ENCODE measurements around the gene SIGLEC10.
A peak's percentile ranks its signal among the peaks of the same experiment; 100 is the strongest.
"Not testable (repeated sequence)": the region's sequence is repeated elsewhere in the genome, so short reads cannot be mapped to it uniquely, and the experiment has no call there.

The SIGLEC10 gene

DNA sequence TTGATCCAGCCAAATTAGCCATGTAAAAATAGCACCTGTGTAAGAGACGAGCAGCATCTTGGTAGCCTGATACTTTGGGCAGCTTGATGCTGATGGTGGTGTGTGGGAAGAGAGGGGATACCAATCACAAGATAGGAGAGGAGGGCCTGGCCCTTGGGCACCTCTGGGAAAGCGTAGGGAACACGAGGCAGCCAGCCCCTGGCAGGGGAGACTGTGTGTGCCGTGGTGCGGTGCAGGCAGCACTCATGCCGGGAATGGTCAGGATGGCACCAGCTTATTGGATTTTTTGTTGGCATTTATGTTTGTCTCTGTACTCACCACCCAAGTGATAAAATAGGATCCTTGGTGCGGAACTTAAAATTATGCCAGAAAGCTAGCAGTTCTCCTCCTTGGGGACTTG is 30.6 kb upstream of the SIGLEC10 start:
- Mint-ChIP-seq H3K27me3 (no peaks in the 10 kb centered on the region), H3K9me3 (peaks cover 5% of the 10 kb centered on the region), H3K36me3 (peaks cover 3% of the 10 kb centered on the region), H3K4me1 (peaks cover 39% of the 10 kb centered on the region), H3K4me3 (peak overlapping the region; percentile 41), H3K27ac (peak overlapping the region; percentile 3)

DNA sequence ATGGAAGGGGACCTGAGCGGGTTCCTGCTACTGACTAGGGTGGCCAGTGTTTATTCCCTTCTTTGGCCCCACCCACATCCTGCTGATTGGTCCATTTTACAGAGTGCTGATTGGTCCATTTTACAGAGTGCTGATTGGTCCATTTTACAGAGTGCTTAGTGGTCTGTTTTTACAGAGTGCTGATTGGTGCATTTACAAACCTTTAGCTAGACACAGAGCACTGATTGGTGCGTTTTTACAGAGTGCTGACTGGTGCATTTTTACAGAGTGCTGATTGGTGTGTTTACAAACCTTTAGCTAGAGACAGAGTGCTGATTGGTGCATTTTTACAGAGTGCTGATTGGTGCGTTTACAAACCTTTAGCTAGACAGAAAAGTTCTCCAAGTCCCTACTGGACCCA is 30.1 kb upstream of the SIGLEC10 start:
- H3K4me1 Mint-ChIP-seq = peaks cover 44% of the 10 kb centered on the region
- H3K4me3 Mint-ChIP-seq, H3K36me3 Mint-ChIP-seq, H3K9me3 Mint-ChIP-seq, H3K27ac Mint-ChIP-seq, H3K27me3 Mint-ChIP-seq: not testable (repeated sequence)

DNA sequence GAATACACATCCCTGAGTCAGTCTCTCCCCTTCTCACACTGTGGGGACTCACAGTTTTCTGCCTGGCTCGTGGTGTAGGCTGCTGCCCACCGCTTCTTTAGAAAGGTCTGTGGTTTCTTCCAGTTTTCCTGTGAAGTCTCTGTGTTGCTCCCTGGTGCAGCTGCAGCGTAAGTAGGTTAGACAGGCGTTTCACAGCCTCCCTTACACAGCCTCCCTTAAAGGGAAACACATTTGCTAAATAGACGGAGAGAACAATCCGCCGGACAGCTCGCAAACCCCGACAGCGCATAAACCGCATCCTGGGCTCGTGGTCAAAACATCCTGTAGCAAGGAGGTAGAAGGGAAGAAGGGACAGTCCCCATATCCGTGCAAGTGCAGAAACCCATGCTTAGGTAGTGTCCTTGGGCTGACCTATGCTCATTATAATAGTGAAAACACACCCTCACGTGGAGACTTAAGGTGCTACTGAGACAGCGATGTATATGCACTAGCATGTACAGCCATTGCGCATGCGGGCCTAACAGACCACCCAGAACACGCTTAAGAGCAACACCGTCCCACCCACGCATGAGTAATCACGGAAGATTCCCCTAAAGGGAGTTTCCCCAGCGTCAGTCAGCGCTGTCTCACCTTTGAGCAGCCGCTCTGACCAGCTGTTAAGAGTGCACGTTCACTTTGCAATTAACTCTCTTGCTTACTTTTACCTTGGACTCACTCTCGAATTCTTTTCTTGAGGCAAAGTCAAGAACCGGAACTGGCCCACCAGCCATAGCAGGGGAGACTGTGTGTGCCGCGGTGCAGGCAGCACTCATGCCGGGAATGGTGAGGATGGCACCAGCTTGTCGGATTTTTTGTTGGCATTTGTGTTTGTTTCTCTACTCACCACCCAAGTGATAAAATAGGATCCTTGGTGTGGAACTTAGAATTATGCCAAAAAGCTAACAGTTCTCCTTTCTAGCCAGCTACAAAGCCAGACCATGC is 24.3 kb upstream of the SIGLEC10 start:
- Mint-ChIP-seq H3K9me3 (peaks cover 2% of the 10 kb centered on the region), H3K27ac (peak overlapping the region; percentile 95), H3K4me1 (peaks cover 53% of the 10 kb centered on the region), H3K27me3 (no peaks in the 10 kb centered on the region), H3K36me3 (peaks cover 1% of the 10 kb centered on the region), H3K4me3 (peak overlapping the region; percentile 85)

DNA sequence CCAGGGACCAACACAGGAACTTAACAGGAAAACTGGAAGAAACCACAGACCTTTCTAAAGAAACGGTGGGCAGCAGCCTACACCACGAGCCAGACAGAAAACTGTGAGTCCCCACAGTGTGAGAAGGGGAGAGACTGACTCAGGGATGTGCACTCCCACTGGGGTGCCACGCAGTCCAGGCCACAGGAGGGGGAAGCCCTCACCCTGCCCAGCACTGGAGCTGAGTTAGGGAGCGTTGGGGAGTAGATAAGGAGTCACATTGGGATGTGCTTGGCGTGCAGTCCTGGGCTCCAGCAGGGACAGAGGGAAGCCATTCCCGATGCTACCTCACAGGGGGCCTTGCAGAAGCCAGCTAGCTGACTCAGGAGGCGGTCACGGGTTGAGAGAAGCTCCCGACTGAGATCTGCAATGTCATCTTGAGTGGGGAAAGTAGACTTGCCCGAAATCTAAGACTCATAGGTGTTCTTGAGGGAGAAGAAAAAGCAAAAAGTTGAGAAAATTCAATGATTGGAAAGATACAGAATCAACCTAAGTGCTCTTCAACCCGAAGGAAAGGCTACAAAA is 23.5 kb upstream of the SIGLEC10 start:
- Mint-ChIP-seq H3K27ac (peak overlapping the region; percentile 95), H3K27me3 (no peaks in the 10 kb centered on the region), H3K4me3 (peak overlapping the region; percentile 85), H3K4me1 (peaks cover 51% of the 10 kb centered on the region), H3K9me3 (no peaks in the 10 kb centered on the region), H3K36me3 (peaks cover 1% of the 10 kb centered on the region)

DNA sequence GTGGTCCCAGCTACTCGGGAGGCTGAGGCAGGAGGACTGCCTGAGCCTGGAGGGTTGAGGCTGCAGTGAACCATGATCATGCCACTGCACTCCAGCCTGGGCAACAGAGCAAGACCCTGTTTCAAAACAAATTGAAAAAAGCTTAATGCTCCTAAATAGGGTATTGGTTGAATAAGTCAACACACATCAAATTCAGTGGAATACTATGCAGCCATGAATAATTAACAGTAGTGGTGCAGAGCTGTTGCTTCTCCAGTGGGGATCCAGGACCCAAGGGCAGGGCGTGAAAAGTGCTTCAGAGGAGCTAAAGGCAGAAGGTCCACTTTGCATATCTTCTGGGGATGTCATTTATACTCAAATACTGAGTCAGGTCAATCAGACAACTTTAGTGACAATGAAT is 22.6 kb upstream of the SIGLEC10 start:
- Mint-ChIP-seq H3K4me3 (peak overlapping the region; percentile 85), H3K27ac (peak overlapping the region; percentile 62), H3K4me1 (peaks cover 51% of the 10 kb centered on the region), H3K9me3 (no peaks in the 10 kb centered on the region), H3K27me3 (no peaks in the 10 kb centered on the region), H3K36me3 (peaks cover 1% of the 10 kb centered on the region)

DNA sequence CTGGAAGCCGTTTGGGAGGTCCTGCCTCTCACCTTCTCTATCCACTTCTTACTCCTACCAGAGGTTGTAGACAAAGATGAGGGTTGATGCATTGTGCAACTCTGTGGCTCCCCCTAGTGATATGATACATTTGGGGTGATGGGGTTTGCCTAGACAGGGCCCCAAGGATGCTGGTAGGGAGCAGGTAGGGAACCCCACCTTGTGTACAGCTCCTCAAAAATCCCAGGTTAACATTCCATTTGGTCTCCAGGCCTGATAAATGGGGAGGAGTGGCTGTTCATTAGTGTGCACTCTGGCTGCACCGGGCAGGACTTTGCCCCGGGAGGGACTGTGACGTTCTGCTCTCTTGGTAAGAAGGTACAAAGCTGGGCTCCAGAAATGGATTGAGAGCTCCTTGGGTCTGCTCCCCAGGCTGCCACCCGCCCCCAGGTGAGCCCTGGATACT is 21.6 kb upstream of the SIGLEC10 start:
- H3K4me1 Mint-ChIP-seq = peaks cover 51% of the 10 kb centered on the region
- no peaks in the 10 kb centered on the region for H3K9me3 Mint-ChIP-seq
- peak overlapping the region; percentile 17 for H3K27ac Mint-ChIP-seq
- peaks cover 1% of the 10 kb centered on the region for H3K36me3 Mint-ChIP-seq
- no peak overlapping the region for H3K4me3 Mint-ChIP-seq
- H3K27me3 Mint-ChIP-seq = no peaks in the 10 kb centered on the region

DNA sequence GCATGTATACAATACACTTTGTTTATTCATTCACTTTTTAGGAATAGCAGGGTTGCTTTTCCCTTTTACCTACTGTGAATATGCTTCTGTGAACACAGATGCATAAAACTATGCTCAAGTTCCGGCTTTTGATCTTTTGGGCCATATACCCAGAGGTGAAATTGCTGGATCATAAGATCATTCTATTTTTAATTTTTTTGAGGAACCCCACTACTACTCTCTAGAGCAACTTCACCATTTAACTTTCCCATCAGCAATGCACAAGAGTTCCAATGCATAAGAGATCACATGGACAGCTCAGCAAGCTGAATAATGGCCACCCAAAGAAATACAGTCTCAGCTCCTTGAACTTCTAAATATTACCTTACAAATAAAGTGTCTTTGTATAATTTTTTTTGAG is 17.0 kb upstream of the SIGLEC10 start:
- no peak overlapping the region for H3K27ac Mint-ChIP-seq
- H3K4me3 Mint-ChIP-seq = no peak overlapping the region
- H3K36me3 Mint-ChIP-seq = no peaks in the 10 kb centered on the region
- peaks cover 11% of the 10 kb centered on the region for H3K4me1 Mint-ChIP-seq
- no peaks in the 10 kb centered on the region for H3K27me3 Mint-ChIP-seq
- H3K9me3 Mint-ChIP-seq = no peaks in the 10 kb centered on the region

DNA sequence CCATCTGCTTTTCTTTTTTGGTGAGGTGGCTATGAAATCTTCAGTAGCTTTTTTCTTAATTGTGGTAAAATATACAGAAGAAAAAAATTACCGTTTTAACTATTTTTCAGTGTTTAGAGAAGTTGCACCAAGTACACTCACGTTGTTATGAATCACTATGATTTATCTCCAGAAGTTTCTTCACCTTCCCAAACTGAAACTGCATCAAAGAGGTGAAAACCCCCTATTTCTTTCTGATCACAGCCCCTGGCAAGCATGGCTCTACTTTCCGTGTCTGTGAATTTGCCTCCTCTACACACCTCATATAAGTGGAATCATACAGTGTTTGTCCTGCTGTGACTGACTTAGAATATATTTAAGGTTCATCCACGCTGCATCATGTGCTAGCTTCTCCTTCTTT is 15.6 kb upstream of the SIGLEC10 start:
- Mint-ChIP-seq H3K27me3 (no peaks in the 10 kb centered on the region), H3K36me3 (no peaks in the 10 kb centered on the region), H3K4me1 (peaks cover under 1% of the 10 kb centered on the region), H3K4me3 (no peak overlapping the region), H3K9me3 (no peaks in the 10 kb centered on the region), H3K27ac (no peak overlapping the region)

DNA sequence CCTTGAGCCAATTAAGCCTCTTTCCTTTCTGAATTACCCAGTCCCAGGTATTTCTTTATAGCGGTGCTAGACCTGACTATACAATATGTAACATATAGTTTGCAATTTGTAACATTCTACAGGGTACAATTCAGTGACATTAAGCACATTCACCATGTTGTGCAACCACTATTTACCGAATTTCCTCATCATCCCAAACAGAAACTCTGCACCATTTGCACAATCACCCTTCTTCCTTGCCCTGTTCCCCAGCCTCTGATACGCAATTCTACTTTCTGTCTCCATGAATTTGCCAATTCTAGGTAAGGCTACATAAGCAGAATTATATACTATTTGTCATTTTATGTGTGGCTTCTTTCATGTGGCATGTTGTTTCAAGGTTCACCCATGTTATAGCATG is 13.7 kb upstream of the SIGLEC10 start:
- Mint-ChIP-seq H3K4me1 (no peaks in the 10 kb centered on the region), H3K27ac (no peak overlapping the region)

DNA sequence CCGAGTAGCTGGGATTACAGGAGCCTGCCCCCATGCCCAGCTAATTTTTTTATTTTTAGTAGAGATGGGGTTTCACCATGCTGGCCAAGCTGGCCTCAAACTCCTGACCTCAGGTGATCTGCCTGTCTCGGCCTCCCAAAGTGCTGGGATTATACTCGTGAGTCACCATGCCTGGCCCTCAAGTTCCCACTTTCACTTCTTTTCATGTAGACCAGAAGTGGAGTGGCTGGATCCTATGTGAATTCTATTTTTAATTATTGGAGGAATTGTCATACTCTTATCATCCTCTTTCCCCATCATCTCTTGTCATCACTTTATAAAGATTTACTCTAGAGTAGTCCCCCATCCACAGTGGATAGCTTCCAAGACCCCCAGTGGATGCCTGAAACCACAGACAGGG is 12.8 kb upstream of the SIGLEC10 start:
- Mint-ChIP-seq H3K9me3 (no peaks in the 10 kb centered on the region), H3K36me3 (no peaks in the 10 kb centered on the region), H3K27ac (no peak overlapping the region), H3K27me3 (no peaks in the 10 kb centered on the region), H3K4me1 (no peaks in the 10 kb centered on the region), H3K4me3 (no peak overlapping the region)

More for the DNA sequence above, 13.7 kb upstream of the SIGLEC10 start:
- Mint-ChIP-seq H3K36me3 (no peaks in the 10 kb centered on the region), H3K9me3 (no peaks in the 10 kb centered on the region), H3K4me3 (no peak overlapping the region), H3K27me3 (no peaks in the 10 kb centered on the region)

DNA sequence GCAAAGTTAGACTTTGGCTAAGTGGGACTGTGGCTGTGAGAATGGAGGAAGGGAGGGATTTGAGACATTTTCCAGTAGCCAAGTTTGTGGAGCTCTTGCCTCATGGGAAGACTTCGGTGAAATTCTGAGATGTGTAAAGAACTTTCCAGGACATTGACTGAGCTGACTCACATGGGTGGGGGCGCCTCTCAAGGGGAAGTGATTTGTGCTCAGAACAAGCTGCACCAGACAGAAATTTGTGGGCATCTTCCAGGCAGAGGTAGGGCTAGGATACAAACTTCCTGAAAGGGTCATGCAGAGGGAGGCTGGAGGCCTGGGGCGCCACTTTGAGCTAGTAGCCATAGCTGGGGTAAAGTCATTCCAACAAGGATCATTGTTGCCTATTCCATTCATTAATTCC is 9.8 kb upstream of the SIGLEC10 start:
- no peak overlapping the region for H3K27ac Mint-ChIP-seq
- no peaks in the 10 kb centered on the region for H3K36me3 Mint-ChIP-seq
- no peaks in the 10 kb centered on the region for H3K9me3 Mint-ChIP-seq
- H3K4me1 Mint-ChIP-seq = peaks cover 3% of the 10 kb centered on the region
- peaks cover 6% of the 10 kb centered on the region for H3K27me3 Mint-ChIP-seq
- H3K4me3 Mint-ChIP-seq = no peak overlapping the region

DNA sequence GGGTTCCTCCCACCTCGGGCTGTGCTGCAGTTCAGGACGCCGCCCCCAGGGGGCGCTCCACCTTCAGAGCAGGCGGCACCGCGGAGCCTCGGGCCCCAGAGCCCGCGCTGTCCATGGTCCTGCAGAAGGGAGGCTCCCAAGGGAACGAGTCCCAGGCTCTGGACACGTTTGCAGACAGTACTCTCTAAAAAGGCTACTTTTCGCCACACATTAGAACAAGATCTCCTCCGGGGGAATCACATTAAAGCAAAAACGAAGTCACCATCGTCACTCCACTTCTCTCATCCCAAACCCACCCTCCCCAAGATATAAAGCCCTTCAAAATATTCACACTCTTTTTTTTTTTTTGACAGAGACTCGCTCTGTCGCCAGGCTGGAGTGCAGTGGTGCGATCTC is 4.6 kb upstream of the SIGLEC10 start:
- peaks cover 8% of the 10 kb centered on the region for H3K4me1 Mint-ChIP-seq
- no peaks in the 10 kb centered on the region for H3K36me3 Mint-ChIP-seq
- H3K4me3 Mint-ChIP-seq = no peak overlapping the region
- no peaks in the 10 kb centered on the region for H3K9me3 Mint-ChIP-seq
- H3K27ac Mint-ChIP-seq = no peak overlapping the region
- peaks cover 17% of the 10 kb centered on the region for H3K27me3 Mint-ChIP-seq

DNA sequence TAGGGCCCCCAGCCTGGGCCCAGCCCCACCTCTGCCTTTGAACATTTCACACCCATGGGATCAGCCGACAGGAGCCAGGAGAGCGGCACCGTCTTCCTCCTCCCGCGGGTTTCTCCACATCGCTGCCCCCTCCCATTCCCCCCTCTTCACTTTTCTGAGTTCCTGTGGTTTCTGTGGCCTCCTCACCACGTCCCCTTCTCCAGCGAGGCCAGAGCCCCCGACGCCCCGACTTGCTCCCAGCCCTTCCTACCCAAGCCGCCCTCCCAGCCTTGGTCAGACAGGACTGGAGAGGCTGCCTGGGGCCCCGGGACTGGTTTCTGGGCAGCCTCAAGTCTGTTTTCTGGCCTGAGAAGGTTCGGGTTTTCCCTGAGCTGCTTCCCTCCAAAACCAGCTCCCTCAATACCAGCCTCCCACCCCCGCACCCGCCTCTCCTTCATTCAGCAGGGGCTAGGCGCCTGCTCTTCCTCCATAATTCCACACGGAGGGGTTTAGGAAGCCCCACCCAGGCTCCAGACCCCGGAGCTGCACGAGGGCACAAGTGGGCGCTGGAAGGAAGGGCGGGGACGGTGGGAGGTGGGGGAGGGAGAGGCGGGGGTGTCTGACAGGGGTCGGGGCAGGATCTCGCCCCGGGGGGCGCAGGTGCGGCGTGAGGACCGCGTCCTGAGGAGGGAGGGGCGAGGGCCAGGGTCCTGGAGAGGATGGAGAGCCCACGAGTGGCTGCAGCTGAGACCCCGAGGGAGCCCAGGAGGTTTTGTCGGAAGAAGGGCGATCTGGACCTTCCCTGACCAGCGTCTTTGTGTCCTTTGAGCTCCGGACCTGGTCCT is 4.0 kb upstream of the SIGLEC10 start:
- peaks cover 17% of the 10 kb centered on the region for H3K27me3 Mint-ChIP-seq
- no peak overlapping the region for H3K4me3 Mint-ChIP-seq
- peaks cover 9% of the 10 kb centered on the region for H3K4me1 Mint-ChIP-seq
- H3K9me3 Mint-ChIP-seq = no peaks in the 10 kb centered on the region
- H3K27ac Mint-ChIP-seq = no peak overlapping the region
- H3K36me3 Mint-ChIP-seq = no peaks in the 10 kb centered on the region

DNA sequence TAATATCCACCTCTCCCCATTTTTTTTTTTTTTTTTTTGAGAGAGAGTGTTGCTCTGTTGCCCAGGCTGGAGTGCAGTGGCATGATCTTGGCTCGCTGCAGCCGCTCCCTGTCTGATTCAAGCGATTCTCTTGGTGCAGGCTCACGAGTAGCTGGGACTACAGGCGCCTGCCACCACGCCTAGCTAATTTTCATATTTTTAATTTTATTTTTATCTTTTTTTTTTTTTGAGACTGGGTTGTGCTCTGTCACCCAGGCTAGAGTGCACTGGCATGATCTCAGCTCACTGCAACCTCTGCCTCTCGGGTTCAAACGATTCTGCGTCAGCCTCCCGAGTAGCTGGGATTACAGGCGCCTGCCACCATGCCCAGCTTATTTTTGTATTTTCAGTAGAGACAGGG is 3.1 kb upstream of the SIGLEC10 start:
- not testable (repeated sequence) for H3K4me1 Mint-ChIP-seq

DNA sequence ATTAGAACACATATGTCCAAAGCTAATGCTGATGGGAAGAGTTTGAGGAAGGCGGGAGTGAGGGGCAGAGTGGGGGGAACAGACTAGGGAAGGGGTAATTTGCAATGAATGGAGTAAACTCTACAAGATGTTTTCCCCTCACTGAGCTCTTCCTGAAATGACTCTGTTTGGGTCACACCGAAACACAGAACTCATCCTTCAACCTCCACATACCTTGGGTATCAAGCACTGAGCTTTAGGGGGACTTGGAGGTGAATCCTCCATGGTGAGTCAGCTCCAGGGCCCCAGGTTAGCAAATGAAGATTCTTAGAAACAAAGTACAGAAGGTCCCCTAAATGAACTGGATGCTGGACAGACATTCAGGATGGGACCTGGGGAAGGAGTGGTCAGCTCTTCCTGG is 1.3 kb upstream of the SIGLEC10 start:
- H3K27ac Mint-ChIP-seq = peak overlapping the region; percentile 51
- H3K9me3 Mint-ChIP-seq = no peaks in the 10 kb centered on the region
- no peaks in the 10 kb centered on the region for H3K36me3 Mint-ChIP-seq
- peaks cover 9% of the 10 kb centered on the region for H3K4me1 Mint-ChIP-seq
- no peak overlapping the region for H3K4me3 Mint-ChIP-seq
- peaks cover 15% of the 10 kb centered on the region for H3K27me3 Mint-ChIP-seq

More for the DNA sequence above, 3.1 kb upstream of the SIGLEC10 start:
- not testable (repeated sequence) for H3K9me3 Mint-ChIP-seq, H3K27ac Mint-ChIP-seq, H3K4me3 Mint-ChIP-seq, H3K36me3 Mint-ChIP-seq
- H3K27me3 Mint-ChIP-seq = peaks cover 17% of the 10 kb centered on the region

DNA sequence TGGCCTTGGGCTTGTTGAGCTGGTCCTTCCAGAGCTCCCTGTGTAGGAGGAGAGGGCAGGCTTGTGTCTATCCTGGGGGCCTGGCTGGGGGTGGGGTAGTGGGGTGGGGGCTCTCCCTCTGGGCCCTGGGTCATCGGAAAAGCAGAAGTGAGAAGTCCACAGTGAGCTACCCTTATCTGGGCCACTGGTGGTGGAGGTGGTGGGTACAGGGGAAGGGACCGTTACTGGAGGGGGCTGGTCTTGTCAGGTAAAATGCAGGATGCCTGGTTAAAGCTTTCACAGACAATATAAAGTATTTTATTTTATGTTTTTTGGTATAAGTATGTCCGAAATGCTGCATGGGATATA is 342 bp upstream of the SIGLEC10 start:
- H3K27me3 Mint-ChIP-seq = peaks cover 11% of the 10 kb centered on the region
- H3K4me3 Mint-ChIP-seq = no peak overlapping the region
- H3K36me3 Mint-ChIP-seq = no peaks in the 10 kb centered on the region
- H3K9me3 Mint-ChIP-seq = no peaks in the 10 kb centered on the region
- H3K4me1 Mint-ChIP-seq = peaks cover 9% of the 10 kb centered on the region
- H3K27ac Mint-ChIP-seq = no peak overlapping the region

Data from activated naive CD4-positive, alpha-beta T cell treated with anti-CD3 and anti-CD28 coated beads, Interleukin-2, amount 50 U/mL, for 24 hours (primary cell).